ENCODE measurements around the gene SP110. TPM values are rescaled to one million over a fixed set of nuclear protein-coding genes. Genes with fewer than 3 reads are reported as not detected.

Gene SP110
- total RNA-seq, 1 donor, result 21.0 TPM

GRCh38 chr2:230161184-230161583 is 58.6 kb downstream of the SP110 start:
- TF ChIP-seq CTCF (IDR thresholded peaks at IDR 0.05; ENCODE audit: insufficient read depth, low read length), result peak; percentile 4
- H3K4me3 ChIP-seq (ENCODE audit: low read depth, low read length), result no peak overlapping the region
- peak; percentile 60 for DNase-seq (ENCODE audit: low read depth)

DNA sequence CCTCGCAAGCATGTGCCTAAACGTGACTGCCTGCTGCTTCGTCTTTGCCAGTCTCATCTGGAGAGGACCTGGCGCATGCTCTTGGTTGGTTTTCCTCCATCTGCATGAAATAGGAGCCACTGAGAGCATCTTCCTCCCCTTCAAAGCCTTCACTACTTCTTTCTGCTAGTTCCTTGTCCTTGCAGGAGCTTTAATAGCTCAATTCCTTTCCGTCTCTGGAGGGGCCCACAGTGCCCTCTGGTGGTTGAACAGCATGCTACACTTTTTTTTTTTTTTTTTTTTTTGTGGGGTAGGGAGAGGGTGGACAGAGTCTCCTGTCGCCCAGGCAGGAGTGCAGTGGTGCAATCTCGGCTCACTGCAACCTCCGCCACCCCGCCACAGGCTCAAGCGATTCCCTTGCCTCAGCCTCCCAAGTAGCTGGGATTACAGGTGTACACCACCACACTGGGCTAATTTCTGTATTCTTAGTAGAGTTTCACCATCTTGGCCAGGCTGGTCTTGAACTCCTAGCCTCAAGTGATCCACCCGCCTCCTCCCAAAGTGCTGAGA is 59.6 kb downstream of the SP110 start:
- TF ChIP-seq CTCF (IDR thresholded peaks at IDR 0.05; ENCODE audit: insufficient read depth, low read length), result peak; percentile 78
- H3K4me3 ChIP-seq (ENCODE audit: low read depth, low read length), result no peak overlapping the region
- DNase-seq (ENCODE audit: low read depth), result peak; percentile 67

- no peak overlapping the region for H3K4me3 ChIP-seq (ENCODE audit: low read depth, low read length)
- no peak for DNase-seq (ENCODE audit: low read depth)
- TF ChIP-seq CTCF (IDR thresholded peaks at IDR 0.05; ENCODE audit: insufficient read depth, low read length), result no peak
These were observed 61.3 kb downstream of the SP110 start for GRCh38 chr2:230158468-230158867.

- no peak for TF ChIP-seq CTCF (IDR thresholded peaks at IDR 0.05; ENCODE audit: insufficient read depth, low read length)
- no peak for DNase-seq (ENCODE audit: low read depth)
These were observed 62.7 kb downstream of the SP110 start for GRCh38 chr2:230156782-230157699.

DNA sequence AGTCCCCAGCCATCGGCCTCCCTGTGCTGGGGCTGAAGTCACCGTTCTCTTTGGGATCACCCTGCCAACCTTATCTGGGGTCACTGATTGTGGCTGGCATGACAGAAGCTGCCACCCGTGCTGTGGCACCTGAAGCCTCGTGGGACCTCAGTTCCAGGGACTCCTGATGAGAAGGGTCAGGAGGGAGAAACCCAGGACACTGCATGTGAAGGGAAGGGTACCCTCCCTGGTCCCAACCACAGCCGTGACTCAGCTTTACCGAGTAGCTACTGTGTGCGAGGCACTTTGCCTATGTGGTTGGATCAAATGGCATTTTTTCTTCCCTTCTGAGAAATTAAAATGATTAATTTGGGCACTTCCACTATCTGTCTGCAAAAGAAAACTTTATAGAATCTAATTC is 64.4 kb downstream of the SP110 start:
- H3K4me3 ChIP-seq (ENCODE audit: low read depth, low read length), result no peak overlapping the region
- TF ChIP-seq CTCF (IDR thresholded peaks at IDR 0.05; ENCODE audit: insufficient read depth, low read length), result no peak
- DNase-seq (ENCODE audit: low read depth), result no peak

More at GRCh38 chr2:230156782-230157699, 62.7 kb downstream of the SP110 start:
- no peak overlapping the region for H3K4me3 ChIP-seq (ENCODE audit: low read depth, low read length)

DNA sequence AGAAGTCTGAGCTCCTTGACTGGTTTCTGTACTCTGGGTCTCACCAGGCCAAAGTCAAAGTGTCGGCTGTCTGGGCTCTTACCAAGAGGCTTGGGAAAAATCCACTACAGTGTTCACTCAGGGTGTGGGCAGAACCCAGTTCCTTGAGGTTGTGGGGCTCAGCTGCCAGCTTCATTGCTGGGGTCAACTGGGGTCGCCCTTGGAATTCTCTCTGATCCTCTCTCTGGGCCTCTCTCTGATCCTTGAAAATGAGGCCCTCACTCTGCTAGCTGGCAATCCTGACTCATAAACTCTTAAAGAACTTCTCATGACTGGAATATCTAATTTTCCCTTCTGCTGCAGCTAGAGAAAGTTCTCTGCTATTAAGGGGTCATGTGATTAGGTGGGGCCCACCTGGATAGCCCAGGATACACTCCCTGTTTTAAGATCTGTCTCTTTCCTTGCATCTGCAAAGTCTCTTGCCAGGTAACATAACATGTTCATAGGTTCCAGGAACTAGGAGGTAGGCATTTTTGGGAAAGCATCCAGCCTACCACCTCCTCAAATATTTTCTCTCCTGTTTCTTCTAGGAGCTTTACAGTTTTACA is 66.3 kb downstream of the SP110 start:
- peak; percentile 10 for DNase-seq (ENCODE audit: low read depth)
- no peak for TF ChIP-seq CTCF (IDR thresholded peaks at IDR 0.05; ENCODE audit: insufficient read depth, low read length)
- H3K4me3 ChIP-seq (ENCODE audit: low read depth, low read length), result no peak overlapping the region

Data from fibroblast of the aortic adventitia (primary cell).